ENCODE measurements around the gene FHIT. TPM values are rescaled to one million over a fixed set of nuclear protein-coding genes. Genes with fewer than 3 reads are reported as not detected.

Gene FHIT
- total and polyA plus RNA-seq, 10 of the 15 experiments (the other 5 are each of a cell fraction or from before 2014, with no cell fraction given) = 4.2 to 14.9 (median 9.4) TPM

DNA sequence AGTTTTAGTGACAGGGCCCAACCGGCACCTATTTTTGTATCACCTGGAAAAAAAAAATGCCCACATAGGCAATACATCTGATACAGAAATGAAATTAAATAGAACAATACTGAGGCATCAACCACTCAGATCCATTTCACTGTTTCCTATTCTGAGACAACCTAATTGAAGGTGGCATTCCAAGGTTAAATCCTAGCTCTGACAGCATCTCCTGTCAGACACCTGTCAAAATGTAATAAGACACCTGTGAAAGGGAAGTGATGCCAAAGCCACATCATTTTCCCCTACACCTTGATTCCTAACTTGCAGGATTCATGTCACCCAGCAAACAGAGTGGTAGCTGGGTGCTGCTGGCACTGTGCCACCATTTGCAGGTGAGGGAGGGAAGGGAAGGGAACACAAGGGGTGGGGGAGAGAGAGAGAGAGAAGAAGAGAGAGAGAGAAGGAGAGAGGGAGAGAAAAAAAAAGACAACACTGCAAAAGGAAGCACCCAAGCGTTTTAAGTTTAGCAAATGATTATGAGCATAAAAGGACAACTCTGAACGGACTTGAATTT lies 1156.8 kb downstream of the FHIT start:
- no TSS peak for BruUV-seq (replicated peaks)
- ChIA-PET RAD21 (ENCODE audit: unreplicated experiment) (no interaction called here), CTCF (no interaction called here), SMC1A (ENCODE audit: uncharacterized antibody, unreplicated experiment) (interaction anchor here (1.0 kb wide), 1 partner anchor 46 kb away, joined by 3 read pairs; no protein-coding TSS in a partner anchor), POLR2A (no interaction called here)
- TF ChIP-seq SREBF1 (IDR thresholded peaks at IDR 0.05; ENCODE audit: low read length) (no peak), TARDBP (IDR thresholded peaks at IDR 0.05; ENCODE audit: borderline replicate concordance) (no peak), STAT1 (conservative IDR thresholded peaks at IDR 0.05) (no peak), ZNF24 (IDR thresholded peaks at IDR 0.05) (no peak), ZSCAN29 (IDR thresholded peaks at IDR 0.05) (no peak), JUNB (IDR thresholded peaks at IDR 0.05) (no peak), DPF2 (IDR thresholded peaks at IDR 0.05) (no peak), ZBED1 (IDR thresholded peaks at IDR 0.05; ENCODE audit: borderline replicate concordance) (no peak), MYB (IDR thresholded peaks at IDR 0.05; ENCODE audit: borderline replicate concordance, low read depth, low read length) (no peak), PML (IDR thresholded peaks at IDR 0.05; ENCODE audit: low read length) (no peak), SMARCA5 (IDR thresholded peaks at IDR 0.05) (no peak), POLR2AphosphoS5 (IDR thresholded peaks at IDR 0.05; ENCODE audit: low read length) (no peak), TAF1 (IDR thresholded peaks at IDR 0.05; ENCODE audit: borderline replicate concordance, low read depth, low read length) (no peak), BMI1 (IDR thresholded peaks at IDR 0.05; ENCODE audit: borderline replicate concordance) (no peak)
- Histone ChIP-seq H2AFZ (ENCODE audit: control insufficient read depth, low read depth, low read length) (no peak overlapping the region), H4K20me1 (ENCODE audit: control insufficient read depth, insufficient read depth) (no peaks in the 10 kb centered on the region), H3K36me3 (ENCODE audit: control insufficient read depth in 2 of 2, insufficient read depth in 2 of 2, low read length in 1 of 2) (no peaks in the 10 kb centered on the region), H3K27ac (ENCODE audit: control insufficient read depth, insufficient read depth) (no peak overlapping the region), H3K79me2 (ENCODE audit: control insufficient read depth, insufficient read depth, low read length) (no peaks in the 10 kb centered on the region), H3K4me1 (ENCODE audit: control insufficient read depth, insufficient read depth, low read length) (no peaks in the 10 kb centered on the region), H3K4me2 (ENCODE audit: control insufficient read depth, insufficient read depth) (no peak overlapping the region), H3K9ac (ENCODE audit: control insufficient read depth, insufficient read depth, low read length) (no peak overlapping the region), H3K9me3 (replicated peaks; ENCODE audit: control insufficient read depth, insufficient read depth, low read length) (no peaks in the 10 kb centered on the region), H3K27me3 (replicated peaks in 1 of 2; ENCODE audit: control insufficient read depth in 2 of 2, insufficient read depth in 2 of 2, low read length in 1 of 2) (no peaks in the 10 kb centered on the region), H3K4me3 (no peak overlapping the region)
- ATAC-seq (no peak), FAIRE-seq (no peak), DNase-seq (ENCODE audit: low read depth, low spot score) (no peak)
- in situ Hi-C loops (cut with MboI) (no loop called here), intact Hi-C loops (cut with micrococcal nuclease; ENCODE audit: unreplicated experiment) (no loop called here)
- 27% methylated on average over 3 of the region's 3 CpGs for WGBS (ENCODE audit: insufficient coverage, insufficient replicate concordance, low lambda C conversion rate, missing lambda C conversion rate)
